Measurements from ENCODE around the gene ZNF17.
"Not testable (repeated sequence)": the region's sequence is repeated elsewhere in the genome, so short reads cannot be mapped to it uniquely, and the experiment has no call there.

The ZNF17 gene

GRCh38 chr19:57410877-57411671, at the start of gene ZNF17:
ZNF17 (plus strand) TSS chr19:57411161; CDS start chr19:57413616, 2,455 bp downstream.
- peak; percentile 88 for DNase-seq (ENCODE audit: low read depth, low spot score)

GRCh38 chr19:57362419-57362818, 48.5 kb upstream of the ZNF17 start:
- DNase-seq (ENCODE audit: low read depth, low spot score), result no peak

- peak; percentile 95 for DNase-seq (ENCODE audit: low read depth, low spot score)
Measured at GRCh38 chr19:57362997-57363687, 47.8 kb upstream of the ZNF17 start, which contains the start of the genes TRAPPC2B and ZNF547. TRAPPC2B (plus strand) TSS chr19:57363551; CDS start chr19:57364834, 1,283 bp downstream. ZNF547 (plus strand) TSS chr19:57363551; CDS start chr19:57368556, 5,005 bp downstream.

- no peak for DNase-seq (ENCODE audit: low read depth, low spot score)
Measured at GRCh38 chr19:57363688-57364181, 47.2 kb upstream of the ZNF17 start.

- no peak for DNase-seq (ENCODE audit: low read depth, low spot score)
Measured at GRCh38 chr19:57366776-57367175, 44.2 kb upstream of the ZNF17 start.

- no peak for DNase-seq (ENCODE audit: low read depth, low spot score)
Measured at GRCh38 chr19:57374179-57374578, 36.8 kb upstream of the ZNF17 start.

- not testable (repeated sequence) for DNase-seq (ENCODE audit: low read depth, low spot score)
Measured at GRCh38 chr19:57374647-57375046, 36.3 kb upstream of the ZNF17 start.

- DNase-seq (ENCODE audit: low read depth, low spot score), result no peak
Measured at GRCh38 chr19:57376151-57376550, 34.8 kb upstream of the ZNF17 start.

- no peak for DNase-seq (ENCODE audit: low read depth, low spot score)
Measured at GRCh38 chr19:57377498-57378146, 33.3 kb upstream of the ZNF17 start.

- no peak for DNase-seq (ENCODE audit: low read depth, low spot score)
Measured at GRCh38 chr19:57380923-57381322, 30.0 kb upstream of the ZNF17 start.

GRCh38 chr19:57382806-57383488, 28.0 kb upstream of the ZNF17 start:
- no peak for DNase-seq (ENCODE audit: low read depth, low spot score)

- DNase-seq (ENCODE audit: low read depth, low spot score), result no peak
Measured at GRCh38 chr19:57389194-57389729, 21.7 kb upstream of the ZNF17 start.

GRCh38 chr19:57389730-57390598, 21.0 kb upstream of the ZNF17 start, which contains the start of gene ZNF548:
ZNF548 (plus strand) TSS chr19:57389854; CDS start chr19:57390100, 246 bp downstream.
- peak; percentile 96 for DNase-seq (ENCODE audit: low read depth, low spot score)

- no peak for DNase-seq (ENCODE audit: low read depth, low spot score)
Measured at GRCh38 chr19:57395710-57396109, 15.3 kb upstream of the ZNF17 start.

GRCh38 chr19:57398868-57399267, 12.1 kb upstream of the ZNF17 start:
- no peak for DNase-seq (ENCODE audit: low read depth, low spot score)

GRCh38 chr19:57403737-57404563, 7.0 kb upstream of the ZNF17 start:
- no peak for DNase-seq (ENCODE audit: low read depth, low spot score)

GRCh38 chr19:57406516-57407123, 4.3 kb upstream of the ZNF17 start:
- DNase-seq (ENCODE audit: low read depth, low spot score), result peak; percentile 31

GRCh38 chr19:57419439-57419838, 8.5 kb downstream of the ZNF17 start:
- DNase-seq (ENCODE audit: low read depth, low spot score), result no peak

- DNase-seq (ENCODE audit: low read depth, low spot score), result no peak
Measured at GRCh38 chr19:57421037-57421436, 10.1 kb downstream of the ZNF17 start.

Data from activated CD4-positive, CD25-positive, alpha-beta regulatory T cell treated with anti-CD3 and anti-CD28 coated beads, Interleukin-2, amount 50 U/mL, for 16 hours (primary cell).